OCI-LY3 (cell line): ENCODE measurements around the gene CDH4.

Experiments used
- EZH2phosphoT487 ChIP-seq: fragments of 200-600 bp; shearing (Covaris generic); IDR thresholded peaks from 2 replicates; pipeline ENCODE4 v1.6.1; 2018; ENCODE audit warnings: antibody characterized with exemption, mixed run types, low read depth
- TF ChIP-seq, protein P1 (sequence below): fragments of 200-600, 300-600 bp; sonication (generic); IDR thresholded peaks from 2 replicates; pipeline ENCODE4 v1.5.1; 2014; ENCODE audit warnings: antibody characterized with exemption, low read length, low read depth

DNA sequence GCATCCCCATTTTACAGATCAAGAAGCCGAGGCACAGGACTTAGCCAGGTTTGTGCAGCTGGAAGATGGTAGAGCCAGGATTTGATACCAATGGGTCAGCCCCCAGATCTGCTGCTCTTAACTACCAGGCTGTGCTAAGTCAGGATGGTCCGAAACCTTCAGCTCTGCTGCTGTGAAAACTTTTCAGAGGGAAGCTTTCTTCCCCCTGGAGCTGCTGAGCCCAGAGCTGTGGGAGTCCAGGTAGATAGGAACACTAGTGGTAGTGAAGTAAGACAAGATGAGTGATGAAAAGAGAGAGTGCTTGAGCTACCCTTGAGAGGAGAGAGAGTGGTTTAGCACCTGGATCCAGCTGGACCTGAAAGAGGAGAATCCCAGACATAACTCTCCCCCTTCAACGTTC is 230.8 kb downstream of the CDH4 start:
- TF ChIP-seq, protein P1, sequence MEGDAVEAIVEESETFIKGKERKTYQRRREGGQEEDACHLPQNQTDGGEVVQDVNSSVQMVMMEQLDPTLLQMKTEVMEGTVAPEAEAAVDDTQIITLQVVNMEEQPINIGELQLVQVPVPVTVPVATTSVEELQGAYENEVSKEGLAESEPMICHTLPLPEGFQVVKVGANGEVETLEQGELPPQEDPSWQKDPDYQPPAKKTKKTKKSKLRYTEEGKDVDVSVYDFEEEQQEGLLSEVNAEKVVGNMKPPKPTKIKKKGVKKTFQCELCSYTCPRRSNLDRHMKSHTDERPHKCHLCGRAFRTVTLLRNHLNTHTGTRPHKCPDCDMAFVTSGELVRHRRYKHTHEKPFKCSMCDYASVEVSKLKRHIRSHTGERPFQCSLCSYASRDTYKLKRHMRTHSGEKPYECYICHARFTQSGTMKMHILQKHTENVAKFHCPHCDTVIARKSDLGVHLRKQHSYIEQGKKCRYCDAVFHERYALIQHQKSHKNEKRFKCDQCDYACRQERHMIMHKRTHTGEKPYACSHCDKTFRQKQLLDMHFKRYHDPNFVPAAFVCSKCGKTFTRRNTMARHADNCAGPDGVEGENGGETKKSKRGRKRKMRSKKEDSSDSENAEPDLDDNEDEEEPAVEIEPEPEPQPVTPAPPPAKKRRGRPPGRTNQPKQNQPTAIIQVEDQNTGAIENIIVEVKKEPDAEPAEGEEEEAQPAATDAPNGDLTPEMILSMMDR, result no peak
- no peak for TF ChIP-seq EZH2phosphoT487
